HPDE6-E6E7 (cell line): ENCODE data around the gene PMEL.
"Not testable (repeated sequence)": the region's sequence is repeated elsewhere in the genome, so short reads cannot be mapped to it uniquely, and the experiment has no call there.

Source experiments
- DNase-seq: peaks from one replicate; pipeline ENCODE4 v3.0.0; 2011; ENCODE audit warnings: missing footprints; ENCODE audit errors: extremely low spot score

PMEL gene

DNA sequence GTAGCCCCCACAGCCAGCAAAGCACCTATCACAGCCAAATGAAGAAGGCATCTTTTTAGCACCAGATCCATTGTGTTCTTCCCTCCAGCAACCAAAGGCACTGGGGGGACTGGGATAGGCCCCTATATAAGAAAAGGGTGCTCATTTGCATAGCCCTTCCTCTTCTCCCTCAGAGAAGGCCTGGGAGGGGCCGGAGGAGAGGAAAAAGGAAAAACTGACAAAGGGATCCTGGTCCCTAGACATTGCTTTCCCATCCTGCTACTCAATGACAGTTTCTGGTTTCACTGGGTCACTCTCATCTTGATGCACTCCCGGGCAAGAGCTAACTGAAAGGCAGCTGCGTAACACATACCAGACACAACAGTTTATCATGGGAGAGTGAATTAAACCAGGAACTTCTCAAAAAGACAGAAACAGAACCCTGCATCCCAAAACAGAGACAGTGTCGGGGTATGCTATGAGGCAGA lies at the start of gene PMEL:
Gene PMEL, minus strand, starts transcription at position 102 of the 467 bp plus-strand sequence. Its CDS starts 31 bp downstream, at position 71.
- DNase-seq, result no peak

DNA sequence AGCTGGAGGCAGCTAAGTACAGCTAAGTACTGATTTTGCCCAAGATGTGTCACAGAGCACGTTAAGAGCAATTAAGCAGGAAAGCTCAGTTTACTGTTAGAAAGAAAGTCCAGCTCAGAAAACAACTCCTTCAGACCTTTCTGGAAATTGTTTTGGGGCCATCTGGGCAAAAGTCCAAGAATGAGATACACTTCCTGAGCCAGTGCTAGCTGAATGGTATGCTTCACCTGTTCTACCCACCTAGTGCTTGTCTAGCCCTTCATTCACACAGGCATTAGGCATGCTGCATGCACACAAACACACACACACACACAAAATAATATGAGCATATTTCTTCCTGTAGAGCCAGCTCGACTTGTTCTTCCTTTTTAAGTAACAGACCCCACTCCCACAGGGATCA lies 48.4 kb upstream of the PMEL start:
- DNase-seq, result no peak

DNA sequence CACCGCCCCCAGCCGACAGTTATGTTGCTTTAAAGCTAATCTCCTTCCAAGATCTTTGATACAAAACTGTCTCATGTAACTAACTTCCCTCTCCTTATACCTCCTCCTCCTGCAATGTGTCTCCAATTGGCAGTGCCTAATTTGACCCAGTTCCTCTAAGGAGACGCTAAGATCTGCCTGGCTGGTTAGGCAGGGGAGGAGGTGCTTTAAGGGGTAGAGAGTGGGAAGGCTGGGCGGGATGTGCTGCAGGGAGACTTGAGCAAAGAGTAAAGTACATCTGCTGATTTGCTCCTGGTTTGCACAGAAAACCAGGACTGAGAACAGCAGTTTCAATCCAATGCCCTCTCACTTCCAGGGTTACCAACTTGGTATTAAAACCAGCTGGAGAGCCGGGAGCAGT lies 47.6 kb upstream of the PMEL start:
- DNase-seq, result no peak

DNA sequence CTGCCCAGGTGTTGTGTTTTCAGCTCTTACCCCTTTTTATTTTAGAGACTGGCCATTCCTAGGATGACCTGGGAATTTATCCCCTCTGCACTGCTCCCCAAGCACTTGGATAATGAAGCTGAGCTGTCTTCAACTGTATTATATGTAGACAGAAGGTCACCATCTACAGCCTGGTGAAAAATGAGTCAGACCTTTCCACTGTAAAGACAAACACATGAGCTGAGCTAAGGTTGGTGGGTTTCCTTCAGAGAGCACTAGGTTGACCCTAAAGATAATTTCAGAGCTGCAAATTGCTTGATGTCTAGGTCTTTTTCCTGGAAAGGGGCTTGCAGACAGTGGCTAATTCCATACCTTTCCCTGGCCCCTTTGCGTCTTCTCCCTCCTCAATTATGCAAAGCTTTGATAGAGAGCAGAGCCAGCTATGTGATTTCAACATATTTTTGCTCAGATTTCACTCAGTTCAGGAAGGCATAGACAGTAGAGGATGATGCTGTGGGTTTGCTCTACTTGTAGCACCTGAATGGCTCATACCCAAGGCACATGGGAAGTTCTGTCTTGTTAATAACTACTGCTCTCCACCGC lies 45.8 kb upstream of the PMEL start:
- DNase-seq, result no peak

DNA sequence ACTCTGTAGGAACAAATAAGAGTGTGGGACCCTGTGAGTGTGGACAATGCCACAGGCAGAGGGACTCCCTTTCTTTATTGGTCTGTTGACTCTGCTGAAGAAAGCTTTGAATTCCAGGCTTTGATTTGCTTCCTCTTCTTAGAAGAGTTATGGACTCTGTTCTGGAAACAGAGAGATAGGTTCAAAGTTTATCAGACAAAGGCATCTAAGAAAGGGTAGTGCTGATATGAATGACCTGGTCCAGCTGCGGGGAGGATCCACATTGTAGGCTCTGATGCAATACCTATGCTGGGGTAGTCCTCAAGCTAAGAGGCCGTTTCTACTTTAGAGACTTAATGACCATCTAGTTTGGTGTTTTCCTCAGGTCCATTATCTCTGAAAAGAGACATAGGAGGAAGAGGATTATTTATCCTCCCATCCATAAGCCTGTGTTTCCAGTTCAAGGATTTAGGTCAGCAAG lies 44.3 kb upstream of the PMEL start:
- DNase-seq, result no peak

DNA sequence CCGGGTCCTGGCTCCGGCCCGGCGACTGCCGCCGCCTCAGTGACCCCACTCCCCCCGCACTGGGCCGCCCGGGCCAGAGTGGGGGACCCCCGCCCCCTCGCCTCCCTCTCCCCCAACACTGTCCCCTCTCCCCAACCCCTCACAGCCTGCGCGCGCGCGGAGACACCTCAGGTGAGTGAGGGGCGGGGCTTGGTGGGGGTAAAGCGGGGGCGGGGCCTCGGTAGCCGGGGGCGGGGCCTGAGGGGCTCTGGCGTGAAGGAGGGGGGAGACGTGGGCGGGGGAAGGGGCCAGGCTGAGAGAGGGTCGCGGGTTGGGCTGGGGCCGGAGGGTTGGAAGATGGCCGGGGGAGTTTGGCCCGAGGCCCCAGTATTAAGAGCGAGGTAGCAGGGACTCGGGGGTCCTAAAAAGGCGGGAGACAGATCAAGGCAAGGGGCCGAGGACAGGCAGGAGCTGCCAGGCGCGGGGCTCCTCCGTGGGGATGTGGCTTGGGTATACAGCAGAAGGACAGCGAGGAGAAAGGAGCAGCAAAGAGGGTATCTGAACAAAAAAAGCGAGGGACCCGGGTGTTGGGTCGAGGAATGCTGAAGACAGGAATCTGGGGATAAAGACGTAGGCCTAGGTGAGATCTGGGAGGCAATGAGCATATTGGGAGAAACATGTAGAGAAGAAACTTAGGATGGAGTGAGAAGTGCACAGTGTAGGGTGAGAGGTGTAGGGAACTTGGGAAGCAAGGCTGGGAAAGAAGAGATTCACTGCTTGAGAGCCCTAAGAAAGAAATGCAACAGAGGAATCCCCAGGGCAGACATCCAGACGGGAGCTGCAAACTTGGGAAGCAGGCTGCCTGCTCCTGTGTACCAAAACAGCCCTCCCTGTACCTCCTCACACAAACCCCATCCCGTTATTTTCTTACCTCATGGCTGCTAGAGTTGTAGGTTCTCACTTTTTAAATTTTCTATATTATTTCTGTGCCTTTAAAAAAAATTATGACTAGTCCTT lies 42.0 kb upstream of the PMEL start:
- peak; percentile 52 for DNase-seq

DNA sequence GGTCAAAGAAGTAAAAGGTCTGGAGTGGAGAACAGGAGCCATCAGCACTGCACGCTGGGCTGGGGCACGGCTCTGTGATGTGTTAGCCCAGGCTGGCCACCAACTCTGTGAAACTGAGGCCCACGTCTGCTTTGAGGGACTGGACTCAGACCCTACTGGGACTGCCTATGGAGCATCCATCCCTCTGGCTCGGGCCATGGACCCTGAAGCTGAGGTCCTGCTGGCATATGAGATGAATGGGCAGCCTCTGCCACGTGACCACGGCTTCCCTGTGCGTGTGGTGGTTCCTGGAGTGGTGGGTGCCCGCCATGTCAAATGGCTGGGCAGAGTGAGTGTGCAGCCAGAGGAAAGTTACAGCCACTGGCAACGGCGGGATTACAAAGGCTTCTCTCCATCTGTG lies 38.4 kb upstream of the PMEL start:
- DNase-seq, result no peak

DNA sequence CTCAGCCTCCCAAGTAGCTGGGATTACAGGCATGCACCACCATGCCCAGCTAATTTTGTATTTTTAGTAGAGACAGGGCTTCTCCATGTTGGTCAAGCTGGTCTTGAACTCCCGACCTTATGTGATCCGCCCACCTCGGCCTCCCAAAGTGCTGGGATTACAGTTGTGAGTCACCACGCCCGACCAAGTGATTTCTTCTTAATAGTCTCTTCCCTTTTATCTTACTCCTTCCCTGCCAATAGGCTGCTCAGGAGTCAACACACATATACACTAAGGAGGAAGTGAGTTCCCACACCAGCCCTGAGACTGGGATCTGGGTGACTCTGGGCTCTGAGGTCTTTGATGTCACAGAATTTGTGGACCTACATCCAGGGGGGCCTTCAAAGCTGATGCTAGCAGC lies 37.5 kb upstream of the PMEL start:
- DNase-seq, result not testable (repeated sequence)

DNA sequence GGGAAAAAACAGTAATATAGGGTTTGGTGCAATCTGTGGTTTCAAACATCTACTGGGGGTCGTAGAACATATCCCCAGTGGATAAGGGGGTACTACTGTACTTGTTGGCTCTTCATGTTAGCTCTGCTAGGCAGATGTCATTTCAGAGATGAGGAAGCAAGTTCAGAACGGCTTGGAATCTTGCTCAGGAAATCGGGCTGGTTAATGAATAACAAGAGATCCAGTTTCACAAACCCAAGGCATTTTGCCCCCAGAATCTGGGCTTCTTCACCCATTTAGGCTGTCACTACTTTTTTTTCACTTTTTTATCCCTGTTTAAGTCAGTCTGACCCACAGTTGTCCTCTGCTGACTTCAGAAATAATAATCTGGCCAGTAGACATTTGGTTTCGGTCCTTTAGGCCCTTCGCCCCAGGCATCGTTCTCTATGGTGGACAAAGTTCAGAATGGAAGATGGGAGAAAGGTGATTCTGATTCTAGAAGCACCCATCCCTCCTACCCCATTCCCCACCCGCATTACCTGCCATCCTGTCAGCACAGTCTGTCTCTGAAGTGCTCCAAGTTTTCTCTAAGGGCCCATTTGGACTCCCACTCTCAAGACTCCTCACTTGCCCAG lies 35.8 kb upstream of the PMEL start:
- DNase-seq, result no peak

DNA sequence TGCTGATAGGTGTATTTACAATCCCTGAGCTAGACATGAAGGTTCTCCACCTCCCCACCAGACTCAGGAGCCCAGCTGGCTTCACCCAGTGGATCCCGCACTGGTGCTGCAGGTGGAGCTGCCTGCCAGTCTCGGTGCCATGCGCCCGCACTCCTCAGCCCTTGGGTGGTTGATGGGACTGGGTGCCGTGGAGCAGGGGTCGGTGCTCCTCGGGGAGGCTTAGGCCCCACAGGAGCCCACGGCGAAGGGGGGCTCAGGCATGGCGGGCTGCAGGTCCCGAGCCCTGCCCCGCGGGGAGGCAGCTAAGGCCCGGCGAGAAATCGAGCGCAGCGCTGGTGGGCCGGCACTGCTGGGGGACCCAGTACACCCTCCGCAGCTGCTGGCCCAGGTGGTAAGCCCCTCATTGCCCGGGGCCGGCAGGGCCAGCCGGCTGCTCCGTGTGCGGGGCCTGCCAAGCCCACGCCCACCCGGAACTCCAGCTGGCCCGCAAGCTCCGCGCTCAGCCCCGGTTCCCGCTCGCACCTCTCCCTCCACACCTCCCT lies 34.2 kb upstream of the PMEL start:
- not testable (repeated sequence) for DNase-seq

DNA sequence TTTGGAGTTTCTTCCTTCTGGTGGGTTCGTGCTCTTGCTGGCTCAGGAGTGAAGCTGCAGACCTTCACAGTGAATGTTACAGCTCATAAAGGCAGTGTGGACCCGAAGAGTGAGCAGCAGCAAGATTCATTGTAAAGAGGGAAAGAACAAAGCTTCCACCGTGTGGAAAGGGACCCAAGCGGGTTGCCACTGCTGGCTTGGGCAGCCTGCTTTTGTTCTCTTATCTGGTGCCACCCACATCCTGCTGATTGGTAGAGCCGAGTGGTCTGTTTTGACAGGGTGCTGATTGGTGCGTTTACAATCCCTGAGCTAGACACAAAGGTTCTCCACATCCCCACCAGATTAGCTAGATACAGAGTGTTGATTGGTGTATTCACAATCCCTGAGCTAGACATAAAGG lies 33.7 kb upstream of the PMEL start:
- DNase-seq, result not testable (repeated sequence)

DNA sequence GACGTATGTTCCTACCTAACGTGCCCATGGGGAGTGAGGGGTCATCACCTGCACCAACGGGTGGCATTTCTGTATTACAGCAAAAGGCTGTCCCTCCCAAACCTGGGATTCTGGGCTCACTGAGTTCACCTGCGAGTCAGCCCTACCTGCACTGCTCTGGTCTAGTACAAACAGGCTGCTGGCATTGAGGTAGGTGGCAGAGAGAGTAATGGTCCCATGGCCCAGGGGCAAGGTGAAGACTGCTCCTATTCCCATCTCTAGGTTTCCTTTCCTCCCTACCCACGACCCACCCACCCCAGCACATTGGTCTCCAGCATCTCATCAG lies 31.7 kb upstream of the PMEL start:
- DNase-seq, result peak; percentile 29

DNA sequence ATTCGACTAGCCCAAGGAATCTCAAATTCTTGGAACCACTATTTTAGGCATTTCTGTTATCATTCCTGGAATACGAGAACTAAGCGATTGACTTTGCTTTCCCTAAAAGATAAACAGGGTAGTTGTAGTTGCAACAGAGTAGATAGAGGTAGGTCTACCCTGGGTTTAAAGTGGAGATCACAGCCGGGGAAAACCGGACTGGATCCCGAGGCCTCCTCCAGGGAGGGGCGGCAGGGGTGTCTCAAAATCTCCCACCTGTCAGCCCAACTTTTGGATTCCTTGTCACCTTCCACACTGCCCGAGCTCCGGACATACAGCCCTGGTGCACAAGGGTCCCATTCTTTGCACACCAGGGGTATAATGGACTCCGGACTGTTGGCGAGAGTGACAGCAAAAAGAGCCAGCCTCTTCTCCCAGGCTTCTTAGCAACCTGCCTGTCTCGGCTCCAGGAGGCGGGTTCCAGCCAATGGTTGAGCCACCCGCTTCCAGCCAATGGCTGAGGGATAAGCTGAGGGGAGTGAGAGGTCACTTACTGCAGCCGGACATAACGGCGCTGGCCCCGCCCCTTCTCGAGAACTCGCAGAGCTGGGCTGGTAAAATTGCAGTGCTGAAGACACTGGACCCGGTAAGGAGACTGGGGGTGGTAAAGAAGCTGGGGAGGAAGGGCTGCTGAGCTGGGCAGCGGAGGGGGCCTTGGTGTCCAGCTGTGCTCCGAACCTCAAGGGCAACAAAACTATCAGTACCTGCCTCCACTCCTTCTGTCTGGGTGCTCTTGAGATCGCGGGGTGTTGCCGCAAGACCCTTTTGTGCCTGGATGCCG lies 31.1 kb upstream of the PMEL start, which contains the start of gene SUOX:
Gene SUOX, plus strand, starts transcription at position 562 of the 820 bp plus-strand sequence. CDS start 4,946 bp downstream, outside the sequence.
- peak; percentile 99 for DNase-seq

DNA sequence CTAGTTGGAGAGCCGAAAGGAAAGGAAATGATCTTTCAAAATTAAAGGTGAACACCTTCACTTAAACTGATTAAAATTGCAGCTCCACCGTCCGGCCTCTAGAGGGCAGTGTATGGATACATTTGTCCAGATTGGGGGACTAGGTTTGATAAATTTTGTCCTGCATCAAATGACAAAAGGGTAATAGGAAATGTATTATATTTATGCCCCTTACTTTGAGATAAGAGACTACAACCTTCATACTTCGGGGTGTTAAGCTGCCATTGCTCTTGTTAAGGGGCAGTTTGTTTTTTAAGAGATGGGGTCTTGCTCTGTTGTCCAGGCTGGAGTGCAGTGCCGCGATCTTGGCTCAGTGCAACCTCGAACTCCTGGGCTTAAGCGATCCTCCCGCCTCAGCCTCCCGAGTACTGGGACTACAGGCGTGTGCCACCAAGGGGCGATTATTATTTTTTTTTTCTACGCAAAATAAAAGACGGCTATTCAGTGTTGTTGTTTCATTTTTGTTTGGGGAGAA lies 30.4 kb upstream of the PMEL start:
- peak; percentile 29 for DNase-seq

DNA sequence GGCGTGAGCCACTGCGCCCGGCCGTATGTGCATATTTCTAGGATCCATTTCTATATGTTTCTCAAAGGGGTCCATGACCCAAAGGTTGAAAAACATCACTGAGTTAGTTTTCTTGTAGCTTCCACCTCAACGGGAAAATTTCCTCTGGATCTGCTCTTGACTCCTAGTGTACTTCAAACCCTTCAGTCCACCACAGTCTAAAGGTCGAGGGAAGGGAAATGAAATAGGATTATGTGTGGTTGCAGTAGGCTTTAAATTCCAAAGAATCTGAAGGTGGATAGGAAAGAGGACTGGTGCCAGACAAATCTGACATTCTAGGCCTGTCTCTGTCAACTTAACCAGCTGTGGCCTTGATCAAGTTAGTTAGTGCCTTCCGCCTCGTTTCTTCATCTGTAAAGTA lies 29.5 kb upstream of the PMEL start:
- DNase-seq, result no peak

DNA sequence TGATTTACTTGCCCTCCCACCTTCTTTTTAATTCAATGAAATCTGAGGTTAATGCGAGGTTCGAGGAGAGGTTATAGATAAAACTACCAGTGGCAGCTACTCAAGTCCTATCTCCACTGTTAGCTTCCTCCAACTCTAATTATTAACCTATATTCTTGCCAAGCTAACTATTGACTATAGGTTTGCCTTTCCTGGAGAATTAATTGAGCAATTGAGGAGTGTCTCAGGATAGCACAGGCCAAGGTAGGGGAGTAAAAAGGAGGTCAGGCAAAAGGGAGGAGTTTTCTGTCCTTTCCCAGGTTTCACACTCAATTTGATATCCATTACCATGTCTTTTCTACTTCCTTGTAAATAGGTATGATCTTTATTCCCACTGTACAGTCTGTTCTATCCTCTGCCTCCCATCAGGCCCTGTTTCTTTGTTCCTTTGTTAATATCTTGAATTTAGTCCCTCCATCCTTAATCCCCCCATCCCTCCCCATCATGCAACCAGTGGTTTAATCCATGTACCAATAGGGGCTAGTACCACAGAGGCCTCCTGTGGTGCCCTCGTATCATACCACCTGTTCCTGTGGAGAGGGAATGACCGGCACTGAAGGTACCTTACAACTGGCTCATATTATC lies 27.5 kb upstream of the PMEL start:
- no peak for DNase-seq

DNA sequence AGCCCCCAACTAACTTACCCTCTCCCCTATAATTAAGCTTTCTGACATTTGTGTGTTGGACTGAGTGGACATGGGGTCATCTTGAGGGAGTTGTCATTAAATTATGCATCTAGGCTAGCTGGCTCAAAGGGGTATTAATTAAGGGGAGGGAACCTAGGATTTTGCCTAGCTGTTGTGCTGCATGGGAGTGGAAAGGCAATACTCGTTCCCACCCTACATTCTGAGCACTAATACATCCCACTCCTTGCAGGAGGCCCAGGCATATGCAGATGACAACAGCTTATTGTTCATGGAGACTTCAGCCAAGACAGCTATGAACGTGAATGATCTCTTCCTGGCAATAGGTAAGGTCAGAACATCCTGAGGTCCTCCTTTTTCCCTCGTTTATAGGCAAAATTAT lies 25.3 kb upstream of the PMEL start:
- DNase-seq, result no peak

DNA sequence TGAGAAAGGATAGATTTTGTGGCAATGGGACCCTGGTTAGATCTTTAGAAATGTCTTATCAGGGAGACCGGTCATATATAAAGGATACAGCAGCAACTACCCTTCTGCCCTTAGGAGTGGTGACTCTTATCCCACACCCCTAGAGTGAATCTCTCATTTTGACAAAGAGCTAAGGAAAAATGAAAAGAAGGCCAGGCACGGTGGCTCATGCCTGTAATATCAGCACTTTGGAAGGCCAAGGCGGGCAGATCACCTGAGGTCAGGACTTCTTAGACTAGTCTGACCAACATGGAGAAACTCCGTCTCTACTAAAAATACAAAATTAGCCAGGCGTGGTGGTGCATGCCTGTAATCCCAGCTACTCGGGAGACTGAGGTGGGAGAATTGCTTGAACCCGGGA lies 20.1 kb upstream of the PMEL start:
- DNase-seq, result not testable (repeated sequence)

DNA sequence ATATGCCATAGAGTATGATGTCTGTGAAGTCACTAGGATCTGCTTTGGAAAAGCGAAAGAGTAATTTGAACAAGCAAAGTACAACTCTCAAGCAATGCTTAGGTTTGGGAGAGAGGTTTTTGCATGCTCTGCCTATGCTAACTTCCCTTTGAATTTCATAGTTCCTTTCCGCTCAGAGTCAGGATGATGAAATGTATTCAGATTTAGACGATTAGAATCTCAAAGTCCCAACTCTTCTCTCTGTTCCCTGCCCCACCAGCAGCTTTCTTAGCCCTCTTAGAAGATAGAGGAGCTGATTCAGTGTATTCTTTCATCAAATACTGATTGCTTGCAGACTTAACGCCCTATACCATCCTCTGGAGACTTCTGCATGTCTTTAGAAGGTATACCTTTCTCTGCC lies 19.5 kb upstream of the PMEL start:
- DNase-seq, result no peak

DNA sequence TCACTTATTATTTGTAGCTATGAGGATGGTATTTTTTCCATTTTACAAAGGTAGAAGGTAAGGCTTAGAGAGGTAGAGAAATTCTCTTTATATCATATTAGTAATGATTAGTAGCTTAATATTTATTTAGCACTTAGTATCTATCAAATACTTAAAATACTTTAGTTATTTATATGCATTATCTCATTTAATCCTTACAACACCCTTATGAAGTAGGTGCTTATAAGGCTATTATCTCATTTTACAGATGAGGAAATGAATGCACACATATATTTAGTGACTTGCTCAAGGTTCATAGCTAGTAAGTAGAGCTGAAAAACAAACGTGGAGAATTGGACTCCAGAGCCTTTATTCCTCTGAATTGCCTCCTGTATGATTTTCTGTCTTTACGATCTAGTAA lies 19.0 kb upstream of the PMEL start:
- no peak for DNase-seq
